HEK293 (cell line): ENCODE results near the gene ARHGAP6.

Experiments
- CTCF ChIA-PET: fragments of 350-600 bp; formaldehyde crosslinking; extraction: SDS; loops from one replicate; lab custom pipeline; 2021; ENCODE audit warnings: antibody characterized with exemption; lab: Yijun Ruan, JAX
- POLR2A ChIA-PET: fragments of 300-600 bp; formaldehyde crosslinking; extraction: SDS; loops from one replicate; lab custom pipeline; 2020; ENCODE audit warnings: antibody characterized with exemption, inconsistent platforms; lab: Yijun Ruan, JAX
- H3K27ac ChIP-seq: fragments of 200-500 bp; sonication (Bioruptor generic); 2 replicates; pipeline ENCODE4 v1.5.1; 2014; ENCODE audit warnings: low read depth, low read length, control low read depth, inconsistent platforms; ENCODE audit errors: extremely low read depth
- H3K36me3 ChIP-seq, 2 experiments: fragments of 200-500 bp in 1 of 2; sonication (Bioruptor generic) in 1 of 2; 1 replicate in 1 of 2; 2 replicates in 1 of 2; pipeline ENCODE4 v1.5.1; 2014 to 2017; ENCODE audit warnings: inconsistent platforms in 2 of 2, low read length in 2 of 2; ENCODE audit not compliant: control insufficient read depth in 2 of 2, insufficient read depth in 1 of 2
- H3K4me1 ChIP-seq: fragments of 200-500 bp; sonication (Bioruptor generic); 2 replicates; pipeline ENCODE4 v1.5.1; 2014; ENCODE audit warnings: mild to moderate bottlenecking, low read length, inconsistent platforms; ENCODE audit not compliant: control insufficient read depth, insufficient read depth
- H3K4me3 ChIP-seq: 2 replicates; pipeline ENCODE4 v1.5.1; 2011; ENCODE audit warnings: low read depth, mild to moderate bottlenecking, control low read depth, low read length, moderate library complexity
- H3K9me3 ChIP-seq: fragments of 200-500 bp; sonication (Bioruptor generic); 2 replicates; pipeline ENCODE4 v1.5.1; 2014; ENCODE audit warnings: low read depth, low read length, inconsistent platforms; ENCODE audit not compliant: control insufficient read depth, insufficient read depth
- GFI1B ChIP-seq: fragments of 450-650 bp; formaldehyde crosslinking; IDR thresholded peaks from 2 replicates; pipeline ENCODE4 v1.5.1; 2016; ENCODE audit warnings: missing biosample characterization, missing genetic modification characterization
- GLI4 ChIP-seq: fragments of 450-650 bp; formaldehyde crosslinking; IDR thresholded peaks from 2 replicates; pipeline ENCODE4 v1.5.1; 2016; ENCODE audit warnings: missing biosample characterization, missing genetic modification characterization
- PRDM2 ChIP-seq: fragments of 450-650 bp; formaldehyde crosslinking; IDR thresholded peaks from 2 replicates; pipeline ENCODE4 v1.5.1; 2016; ENCODE audit warnings: missing biosample characterization, missing genetic modification characterization, borderline replicate concordance
- REST ChIP-seq: fragments of 450-650 bp; formaldehyde crosslinking; IDR thresholded peaks from 2 replicates; pipeline ENCODE4 v1.5.1; 2016; ENCODE audit warnings: missing biosample characterization, missing genetic modification characterization
- TSHZ1 ChIP-seq: fragments of 450-650 bp; formaldehyde crosslinking; IDR thresholded peaks from 2 replicates; pipeline ENCODE4 v1.5.1; 2016; ENCODE audit warnings: missing biosample characterization, missing genetic modification characterization, borderline replicate concordance
- ZIC2 ChIP-seq: fragments of 450-650 bp; formaldehyde crosslinking; IDR thresholded peaks from 2 replicates; pipeline ENCODE4 v1.5.1; 2016; ENCODE audit warnings: missing biosample characterization, missing genetic modification characterization
- ZNF132 ChIP-seq: fragments of 450-650 bp; formaldehyde crosslinking; IDR thresholded peaks from 2 replicates; pipeline ENCODE4 v1.5.1; 2017; ENCODE audit warnings: missing biosample characterization, missing genetic modification characterization, borderline replicate concordance
- ZNF335 ChIP-seq: fragments of 450-650 bp; formaldehyde crosslinking; conservative IDR thresholded peaks from 2 replicates; pipeline ENCODE4 v1.5.1; 2016; ENCODE audit warnings: missing biosample characterization, missing genetic modification characterization
- ZNF514 ChIP-seq: fragments of 450-650 bp; formaldehyde crosslinking; IDR thresholded peaks from 2 replicates; pipeline ENCODE4 v1.5.1; 2016; ENCODE audit warnings: missing biosample characterization, missing genetic modification characterization
- ZNF561 ChIP-seq: fragments of 450-650 bp; IDR thresholded peaks from 2 replicates; pipeline ENCODE4 v1.5.1; 2018; ENCODE audit warnings: missing biosample characterization, missing genetic modification characterization, borderline replicate concordance
- ZNF596 ChIP-seq: fragments of 450-650 bp; IDR thresholded peaks from 2 replicates; pipeline ENCODE4 v1.5.0; 2018; ENCODE audit warnings: missing biosample characterization, mild to moderate bottlenecking, missing genetic modification characterization, moderate library complexity
- ZNF624 ChIP-seq: fragments of 450-650 bp; formaldehyde crosslinking; IDR thresholded peaks from 2 replicates; pipeline ENCODE4 v1.5.1; 2017; ENCODE audit warnings: missing biosample characterization, missing genetic modification characterization
- ZNF664 ChIP-seq: fragments of 450-650 bp; formaldehyde crosslinking; IDR thresholded peaks from 2 replicates; pipeline ENCODE4 v1.5.1; 2016; ENCODE audit warnings: missing biosample characterization, missing genetic modification characterization
- ZNF776 ChIP-seq: fragments of 450-650 bp; formaldehyde crosslinking; IDR thresholded peaks from 2 replicates; pipeline ENCODE4 v1.5.0; 2017; ENCODE audit warnings: missing biosample characterization, missing genetic modification characterization, borderline replicate concordance
- ZXDB ChIP-seq: fragments of 450-650 bp; formaldehyde crosslinking; IDR thresholded peaks from 2 replicates; pipeline ENCODE4 v1.5.1; 2016; ENCODE audit warnings: missing biosample characterization, missing genetic modification characterization
- TF ChIP-seq, protein P1 (sequence below): fragments of 450-650 bp; IDR thresholded peaks from 2 replicates; pipeline ENCODE4 v1.5.1; 2018; ENCODE audit warnings: missing biosample characterization, missing genetic modification characterization
- TF ChIP-seq, protein P2 (sequence below): fragments of 450-650 bp; formaldehyde crosslinking; conservative IDR thresholded peaks from 2 replicates; pipeline ENCODE4 v1.5.1; 2016; ENCODE audit warnings: low read depth, missing biosample characterization, missing genetic modification characterization

The ARHGAP6 gene

DNA sequence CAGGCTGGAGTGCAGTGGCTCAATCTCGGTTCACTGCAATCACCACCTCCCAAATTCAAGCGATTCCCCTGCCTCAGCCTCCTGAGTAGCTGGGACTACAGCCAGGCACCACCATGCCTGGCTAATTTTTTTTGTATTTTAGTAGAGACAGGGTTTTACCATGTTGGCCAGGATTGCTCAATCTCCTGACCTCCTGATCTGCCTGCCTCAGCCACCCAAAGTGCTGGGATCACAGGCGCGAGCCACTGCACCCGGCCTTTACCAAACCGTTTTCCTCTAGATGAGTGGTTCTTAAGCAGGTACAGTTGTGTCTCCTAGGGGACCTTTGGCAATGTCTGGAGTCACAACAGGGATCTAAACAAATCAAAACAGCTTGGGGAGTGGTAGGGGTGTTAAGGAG lies 360.9 kb downstream of the ARHGAP6 start:
- ChIA-PET CTCF (no interaction called here), POLR2A (no interaction called here)
- TF ChIP-seq ZNF776 (tag by site-specific recombination) (no peak), ZNF664 (no peak), GLI4 (tag by site-specific recombination) (no peak), ZXDB (tag by site-specific recombination) (no peak), GFI1B (tag by site-specific recombination) (no peak), ZIC2 (no peak), ZNF335 (tag by site-specific recombination) (no peak), TSHZ1 (tag by site-specific recombination) (no peak)
- H3K27ac ChIP-seq: no peak overlapping the region
- H3K36me3 ChIP-seq: no peaks in the 10 kb centered on the region
- H3K4me1 ChIP-seq: no peaks in the 10 kb centered on the region
- no peaks in the 10 kb centered on the region for H3K9me3 ChIP-seq
- H3K4me3 ChIP-seq: no peak overlapping the region

DNA sequence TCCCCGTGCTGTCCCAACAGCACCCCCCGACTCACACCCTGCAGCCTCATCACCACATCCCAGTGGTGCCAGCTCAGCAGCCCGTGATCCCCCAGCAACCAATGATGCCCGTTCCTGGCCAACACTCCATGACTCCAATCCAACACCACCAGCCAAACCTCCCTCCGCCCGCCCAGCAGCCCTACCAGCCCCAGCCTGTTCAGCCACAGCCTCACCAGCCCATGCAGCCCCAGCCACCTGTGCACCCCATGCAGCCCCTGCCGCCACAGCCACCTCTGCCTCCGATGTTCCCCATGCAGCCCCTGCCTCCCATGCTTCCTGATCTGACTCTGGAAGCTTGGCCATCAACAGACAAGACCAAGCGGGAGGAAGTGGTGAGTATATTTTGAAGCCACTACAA lies 367.1 kb downstream of the ARHGAP6 start:
- Histone ChIP-seq H3K27ac (no peak overlapping the region), H3K36me3 (no peaks in the 10 kb centered on the region), H3K4me1 (no peaks in the 10 kb centered on the region), H3K9me3 (no peaks in the 10 kb centered on the region), H3K4me3 (no peak overlapping the region)
- POLR2A ChIA-PET: interaction anchor here (0.6 kb wide), 1 partner anchor 43 kb away, joined by 6 read pairs; no protein-coding TSS in a partner anchor
- CTCF ChIA-PET: interaction anchor here (0.6 kb wide), 1 partner anchor 361 kb away, joined by 3 read pairs; no protein-coding TSS in a partner anchor
- no peak for TF ChIP-seq ZNF132
- TF ChIP-seq ZNF596 (tag by site-specific recombination): no peak
- no peak for TF ChIP-seq ZNF561 (tag by site-specific recombination)
- TF ChIP-seq, protein P1, sequence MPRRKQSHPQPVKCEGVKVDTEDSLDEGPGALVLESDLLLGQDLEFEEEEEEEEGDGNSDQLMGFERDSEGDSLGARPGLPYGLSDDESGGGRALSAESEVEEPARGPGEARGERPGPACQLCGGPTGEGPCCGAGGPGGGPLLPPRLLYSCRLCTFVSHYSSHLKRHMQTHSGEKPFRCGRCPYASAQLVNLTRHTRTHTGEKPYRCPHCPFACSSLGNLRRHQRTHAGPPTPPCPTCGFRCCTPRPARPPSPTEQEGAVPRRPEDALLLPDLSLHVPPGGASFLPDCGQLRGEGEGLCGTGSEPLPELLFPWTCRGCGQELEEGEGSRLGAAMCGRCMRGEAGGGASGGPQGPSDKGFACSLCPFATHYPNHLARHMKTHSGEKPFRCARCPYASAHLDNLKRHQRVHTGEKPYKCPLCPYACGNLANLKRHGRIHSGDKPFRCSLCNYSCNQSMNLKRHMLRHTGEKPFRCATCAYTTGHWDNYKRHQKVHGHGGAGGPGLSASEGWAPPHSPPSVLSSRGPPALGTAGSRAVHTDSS (tag by site-specific recombination): no peak
- no peak for TF ChIP-seq ZXDB (tag by site-specific recombination)
- no peak for TF ChIP-seq ZNF514 (tag by site-specific recombination)
- TF ChIP-seq ZNF624: no peak
- TF ChIP-seq PRDM2: no peak
- TF ChIP-seq REST: no peak
- TF ChIP-seq, protein P2, sequence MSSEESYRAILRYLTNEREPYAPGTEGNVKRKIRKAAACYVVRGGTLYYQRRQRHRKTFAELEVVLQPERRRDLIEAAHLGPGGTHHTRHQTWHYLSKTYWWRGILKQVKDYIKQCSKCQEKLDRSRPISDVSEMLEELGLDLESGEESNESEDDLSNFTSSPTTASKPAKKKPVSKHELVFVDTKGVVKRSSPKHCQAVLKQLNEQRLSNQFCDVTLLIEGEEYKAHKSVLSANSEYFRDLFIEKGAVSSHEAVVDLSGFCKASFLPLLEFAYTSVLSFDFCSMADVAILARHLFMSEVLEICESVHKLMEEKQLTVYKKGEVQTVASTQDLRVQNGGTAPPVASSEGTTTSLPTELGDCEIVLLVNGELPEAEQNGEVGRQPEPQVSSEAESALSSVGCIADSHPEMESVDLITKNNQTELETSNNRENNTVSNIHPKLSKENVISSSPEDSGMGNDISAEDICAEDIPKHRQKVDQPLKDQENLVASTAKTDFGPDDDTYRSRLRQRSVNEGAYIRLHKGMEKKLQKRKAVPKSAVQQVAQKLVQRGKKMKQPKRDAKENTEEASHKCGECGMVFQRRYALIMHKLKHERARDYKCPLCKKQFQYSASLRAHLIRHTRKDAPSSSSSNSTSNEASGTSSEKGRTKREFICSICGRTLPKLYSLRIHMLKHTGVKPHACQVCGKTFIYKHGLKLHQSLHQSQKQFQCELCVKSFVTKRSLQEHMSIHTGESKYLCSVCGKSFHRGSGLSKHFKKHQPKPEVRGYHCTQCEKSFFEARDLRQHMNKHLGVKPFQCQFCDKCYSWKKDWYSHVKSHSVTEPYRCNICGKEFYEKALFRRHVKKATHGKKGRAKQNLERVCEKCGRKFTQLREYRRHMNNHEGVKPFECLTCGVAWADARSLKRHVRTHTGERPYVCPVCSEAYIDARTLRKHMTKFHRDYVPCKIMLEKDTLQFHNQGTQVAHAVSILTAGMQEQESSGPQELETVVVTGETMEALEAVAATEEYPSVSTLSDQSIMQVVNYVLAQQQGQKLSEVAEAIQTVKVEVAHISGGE: no peak
